Heart left ventricle (tissue), 16 donors: ENCODE results near the gene SCGB1D2. TPM values are rescaled to one million over a fixed set of nuclear protein-coding genes. Genes with fewer than 3 reads are reported as not detected.
A peak's percentile ranks its signal among the peaks of the same experiment; 100 is the strongest.

ENCODE experiments used
- ATAC-seq, 4 donors: fragments of 200-7000 bp; cut with Tn5 transposase; one replicate each; pipeline ENCODE4 v1.9.1; 2020 to 2022; ENCODE audit warnings: moderate library complexity in 4 of 4, mild to moderate bottlenecking in 3 of 4, moderate number of reproducible peaks in 1 of 4
- DNase-seq, 5 donors: peaks; one replicate each; pipeline ENCODE4 v3.0.0-alpha.2; 2020
- H3K27ac ChIP-seq, 12 donors: fragments of 200-600 bp; sonication (generic) in 4 of 12; one replicate each; pipeline versions ENCODE4 v1.5.0 to v1.8.0; 2016 to 2022; ENCODE audit warnings: mild to moderate bottlenecking in 2 of 12
- H3K27me3 ChIP-seq, 9 donors: fragments of 200-600 bp; sonication (generic) in 2 of 9; one replicate each; pipeline versions ENCODE4 v1.5.1 to v1.8.0; 2016 to 2022; ENCODE audit warnings: mild to moderate bottlenecking in 3 of 9
- H3K36me3 ChIP-seq, 9 donors: fragments of 200-600 bp; sonication (generic) in 2 of 9; one replicate each; pipeline versions ENCODE4 v1.5.0 to v1.8.0; 2018 to 2022; ENCODE audit warnings: mild to moderate bottlenecking in 2 of 9
- H3K4me1 ChIP-seq, 12 donors: fragments of 200-600 bp; sonication (generic) in 4 of 12; one replicate each; pipeline versions ENCODE4 v1.5.0 to v1.8.0; 2016 to 2022; ENCODE audit warnings: mild to moderate bottlenecking in 3 of 12
- H3K4me3 ChIP-seq, 12 donors: fragments of 200-600 bp; sonication (generic) in 4 of 12; one replicate each; pipeline versions ENCODE4 v1.5.0 to v1.8.0; 2017 to 2022; ENCODE audit warnings: mild to moderate bottlenecking in 9 of 12, moderate library complexity in 4 of 12
- H3K9me3 ChIP-seq, 12 donors: fragments of 200-600 bp; sonication (generic) in 4 of 12; one replicate each; pipeline versions ENCODE4 v1.5.0 to v1.8.0; 2016 to 2022; ENCODE audit warnings: mild to moderate bottlenecking in 1 of 12
- CTCF ChIP-seq, 12 donors: fragments of 200-600 bp; sonication (generic) in 4 of 12; IDR thresholded peaks; one replicate each; pipeline versions ENCODE4 v1.5.0 to v1.8.0; 2018 to 2022; ENCODE audit warnings: antibody characterized with exemption in 12 of 12, mild to moderate bottlenecking in 5 of 12
- POLR2A ChIP-seq, 2 donors: fragments of 450-650 bp; IDR thresholded peaks; one replicate each; pipeline ENCODE4 v1.6.1; 2017; ENCODE audit warnings: antibody characterized with exemption in 2 of 2, mild to moderate bottlenecking in 2 of 2, moderate library complexity in 2 of 2
- WGBS, 4 donors: extraction: QIAGEN DNeasy Blood & Tissue Kit in 2 of 4; methylation state at CpG; one replicate each; pipeline versions ENCODE4 v1.1.5 to v1.1.7; 2013 to 2018; 5-methylcytosine and 5-hydroxymethylcytosine counted together
- intact Hi-C, 10 donors: fragments of 100-400 bp; cut with DNase I; formaldehyde crosslinking; loops; one replicate each; pipeline versions ENCODE4 v1.11.1 to v1.14.2; 2022
- polyA plus RNA-seq, 2 donors: library from polyadenylated mRNA; stranded (reverse); fragments of 200-250 nt; gene quantifications; one replicate each; pipeline ENCODE4 v1.2.3, GENCODE V29; 2013
- total RNA-seq, 9 donors: library from RNA; depleted of rRNA in 2 of 9; stranded (reverse); fragments of >200 nt in 2 of 9; fragmentation: NEBNext Ultra II Directional in 3 of 9; extraction: Animal tissue kit (Norgen Biotek cat#: 25700) in 3 of 9; gene quantifications; one replicate each; pipeline versions ENCODE4 v1.1.0 to v1.2.4, GENCODE V29; 2016 to 2023
- donor health status: ischemic (EF 13 %, LVEDD 7.1; RV severe dilation, severe dysfunction).
- donor health status: healthy with polysubstance abuse.
- donor health status: DM: no; HTN: yes; CAD: no.
- donor health status: DM: no; HTN: no; CAD: no.
- donor health status: ischemic (EF 25% LVEDD 6.9; RV normal size, moderate dysfunction).
- donor health status: ischemic (EF 25% LVEDD 5.7; RV mildly dilated, moderate dysfunction).
- donor health status: healthy.
- donor health status: DM: yes; HTN: yes; CAD: no.
- donor health status: ischemic (EF 35%, LVEDD 5.7; RV mildly dilated, moderate dysfunction).
- donor health status: nonischemic (EF 11% LVEDD 7.7; RV severe dilation, severe dysfunction).
- donor health status: DM: yes; HTN: yes; CAD: no.
- donor health status: PGD.
- donor health status: ischemic (EF 29% LVEDD 5.4; RV normal size, mild dysfunction).
- donor health status: nonischemic (EF 23%, LVEDD 6.1; RV moderate dilation, normal function).

Gene SCGB1D2
- total and polyA plus RNA-seq, 11 donors = 0.36 to 3.8 (median 1.5) TPM; not detected in 4

DNA sequence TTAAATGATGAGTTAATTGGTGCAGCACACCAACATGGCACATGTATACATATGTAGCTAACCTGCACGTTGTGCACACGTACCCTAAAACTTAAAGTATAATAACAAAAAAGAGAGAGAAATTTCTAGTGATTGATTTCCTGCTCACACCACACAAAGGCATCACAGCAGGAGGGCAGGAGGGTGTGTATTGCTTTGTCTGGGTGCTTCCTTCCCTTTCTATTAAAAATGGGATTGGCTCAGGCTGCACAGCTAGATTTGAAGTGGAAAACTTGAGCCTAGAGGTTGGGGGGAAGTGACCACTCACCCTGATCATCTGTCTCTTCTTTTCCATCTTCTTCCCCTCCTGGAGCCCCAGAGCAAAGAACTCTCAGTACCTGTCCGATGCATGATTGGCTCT lies 944 bp upstream of the SCGB1D2 start:
- peaks cover 0 to 17% (median 0%) of the 10 kb centered on the region in 9 donors for H3K27me3 ChIP-seq
- no peak for TF ChIP-seq POLR2A (IDR thresholded peaks at IDR 0.05)
- no peak for TF ChIP-seq CTCF (IDR thresholded peaks at IDR 0.05)

GRCh38 chr11:62245271-62245753 lies 3.3 kb downstream of the SCGB1D2 start:
- ATAC-seq = peak in 2 of 4 donors; percentile 47 to 59
- peak in 1 of 5 donors; percentile 55 for DNase-seq

More for the DNA sequence above, 944 bp upstream of the SCGB1D2 start:
- H3K36me3 ChIP-seq = no peaks in the 10 kb centered on the region
- no peak overlapping the region for H3K27ac ChIP-seq
- H3K9me3 ChIP-seq = no peaks in the 10 kb centered on the region
- DNase-seq = no peak
- no peak for ATAC-seq
- H3K4me3 ChIP-seq = no peak overlapping the region
- WGBS, 4 donors = 82 to 87% (median 84%) methylated on average over 3 of the region's 3 CpGs
- intact Hi-C loops = no loop called here
- peaks cover 0 to 10% (median 0%) of the 10 kb centered on the region in 12 donors for H3K4me1 ChIP-seq

GRCh38 chr11:62251698-62252097 lies 9.7 kb downstream of the SCGB1D2 start:
- DNase-seq (no peak), ATAC-seq (no peak)
- Histone ChIP-seq H3K4me3 (no peak overlapping the region), H3K9me3 (peaks cover 0 to 42% (median 24%) of the 10 kb centered on the region in 12 donors), H3K27me3 (peaks cover 0 to 6% (median 0%) of the 10 kb centered on the region in 9 donors), H3K36me3 (no peaks in the 10 kb centered on the region), H3K27ac (no peak overlapping the region), H3K4me1 (no peaks in the 10 kb centered on the region)
- intact Hi-C loops = no loop called here
- no peak for TF ChIP-seq CTCF (IDR thresholded peaks at IDR 0.05)
- TF ChIP-seq POLR2A (IDR thresholded peaks at IDR 0.05) = no peak
- 48 to 61% (median 55%) methylated on average over 4 of the region's 4 CpGs for WGBS, 4 donors

More at GRCh38 chr11:62245271-62245753, 3.3 kb downstream of the SCGB1D2 start:
- intact Hi-C loops = no loop called here
- Histone ChIP-seq H3K27me3 (peaks cover 0 to 6% (median 0%) of the 10 kb centered on the region in 9 donors), H3K27ac (no peak overlapping the region), H3K36me3 (no peaks in the 10 kb centered on the region), H3K4me1 (peaks cover 0 to 10% (median 0%) of the 10 kb centered on the region in 12 donors), H3K9me3 (peaks cover 0 to 3% (median 0%) of the 10 kb centered on the region in 12 donors), H3K4me3 (no peak overlapping the region)
- TF ChIP-seq CTCF (IDR thresholded peaks at IDR 0.05) (peak in 1 of 12 donors; percentile 6), POLR2A (IDR thresholded peaks at IDR 0.05) (no peak)
- 14 to 25% (median 16%) methylated on average over 6 of the region's 6 CpGs for WGBS, 4 donors

DNA sequence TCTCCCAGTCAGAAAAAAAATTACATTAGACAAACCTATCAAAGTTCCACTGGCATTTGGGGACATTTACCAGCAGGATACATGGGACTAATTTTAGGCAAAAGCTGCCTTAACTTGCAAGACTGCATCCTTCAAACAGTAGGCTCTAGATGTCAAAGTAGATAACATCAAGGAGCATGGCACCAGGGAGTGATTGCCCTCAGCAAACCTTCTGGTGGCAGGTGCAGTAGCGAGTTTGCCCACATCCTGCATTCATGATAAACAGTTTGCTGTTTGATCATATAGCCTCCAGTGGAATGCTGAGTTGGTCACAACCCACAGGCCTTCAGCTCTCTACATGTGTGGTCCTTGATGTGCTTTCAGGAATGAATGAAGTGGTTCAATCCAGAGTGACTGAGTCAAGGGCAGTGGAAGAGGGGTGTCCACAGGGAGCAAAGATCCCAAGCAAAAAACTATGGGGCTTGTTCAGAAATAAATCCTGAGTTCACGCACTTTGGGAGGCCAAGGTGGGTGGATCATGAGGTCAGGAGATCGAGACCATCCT lies 12.0 kb downstream of the SCGB1D2 start:
- Histone ChIP-seq H3K27ac (no peak overlapping the region), H3K36me3 (no peaks in the 10 kb centered on the region), H3K4me1 (no peaks in the 10 kb centered on the region), H3K9me3 (peaks cover 0 to 42% (median 24%) of the 10 kb centered on the region in 12 donors), H3K27me3 (peaks cover 0 to 10% (median 0%) of the 10 kb centered on the region in 9 donors), H3K4me3 (no peak overlapping the region)
- no peak for DNase-seq
- TF ChIP-seq CTCF (IDR thresholded peaks at IDR 0.05) = no peak
- TF ChIP-seq POLR2A (IDR thresholded peaks at IDR 0.05) = no peak
- ATAC-seq = no peak
- intact Hi-C loops = no loop called here
- 63 to 73% (median 67%) methylated on average over 3 of the region's 3 CpGs for WGBS, 4 donors
